HG03280 (cell line): Measurements from ENCODE around the gene NDUFC1.
A peak's percentile ranks its signal among the peaks of the same experiment; 100 is the strongest.
"Not testable (repeated sequence)": the region's sequence is repeated elsewhere in the genome, so short reads cannot be mapped to it uniquely, and the experiment has no call there.

ENCODE experiments used
- ATAC-seq: cut with Tn5 transposase; IDR thresholded peaks from one replicate; pipeline ENCODE4 v1.9.1; 2021; ENCODE audit warnings: mild to moderate bottlenecking, moderate library complexity; ENCODE audit not compliant: unreplicated experiment

The NDUFC1 gene

DNA sequence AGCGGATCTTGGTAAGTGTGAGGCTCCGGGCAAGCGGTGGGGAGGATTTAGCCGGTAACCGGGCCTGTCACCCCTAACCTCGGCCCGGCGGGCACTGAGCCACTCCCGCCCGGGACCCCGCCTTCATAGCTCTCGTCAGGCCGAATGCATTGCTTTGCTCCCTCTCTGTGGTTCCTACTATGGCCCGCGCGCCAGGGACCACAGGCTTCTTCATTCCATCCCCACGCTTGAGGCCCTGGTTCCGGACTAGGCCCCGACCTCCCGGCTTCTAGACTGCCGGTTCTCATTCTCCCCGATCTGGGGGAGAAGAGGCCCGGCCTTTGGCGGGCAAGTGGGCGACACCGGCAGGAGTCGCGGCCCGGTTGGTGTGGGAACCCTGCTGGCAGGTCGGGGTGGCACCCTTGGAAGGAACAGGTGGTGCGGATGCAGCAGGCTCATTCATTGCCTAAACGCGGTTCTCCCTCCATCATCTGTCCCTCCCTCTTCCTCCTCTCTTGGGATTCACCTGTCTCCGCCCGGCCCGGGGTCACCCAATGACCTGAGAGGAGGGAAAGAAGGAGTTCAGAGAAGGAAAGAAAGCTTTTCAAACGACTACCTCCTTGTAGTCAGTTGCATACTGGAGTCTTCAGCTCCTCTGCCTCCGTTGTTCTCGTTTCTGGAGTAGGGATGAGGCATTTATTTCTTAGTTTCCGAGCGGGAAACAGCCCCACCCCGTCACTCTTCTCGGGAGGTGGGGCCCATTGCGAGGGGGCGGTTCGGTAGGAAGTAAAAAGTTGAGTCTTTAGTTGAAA is at the start of gene NDUFC1:
Gene NDUFC1, minus strand, starts transcription at position 657 of the 791 bp plus-strand sequence. CDS start 6,679 bp downstream, outside the sequence.
- ATAC-seq: peak; percentile 39

- ATAC-seq: no peak
Observed at GRCh38 chr4:139337612-139338011, 35.3 kb upstream of the NDUFC1 start.

GRCh38 chr4:139333046-139333445 is 30.8 kb upstream of the NDUFC1 start:
- no peak for ATAC-seq

DNA sequence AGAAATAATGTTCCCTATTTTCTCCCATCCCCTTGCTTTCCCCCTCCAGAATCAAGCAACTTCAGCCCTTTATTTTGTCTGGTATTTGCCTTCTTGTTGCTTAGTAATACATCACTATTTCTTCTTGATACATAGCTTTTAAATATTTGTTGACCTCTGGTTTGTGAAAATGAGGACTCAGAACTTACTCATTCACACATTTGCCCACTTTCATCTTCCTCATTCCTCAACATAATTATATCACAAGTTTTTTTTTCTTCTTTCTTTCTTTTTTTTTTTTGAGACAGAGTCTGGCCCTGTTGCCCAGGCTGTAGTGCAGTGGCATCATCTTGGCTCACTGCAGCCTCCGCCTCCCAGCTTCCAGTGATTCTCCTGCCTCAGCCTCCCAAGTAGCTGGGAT is 28.9 kb upstream of the NDUFC1 start:
- ATAC-seq: no peak

- no peak for ATAC-seq
Observed at GRCh38 chr4:139330283-139330682, 28.0 kb upstream of the NDUFC1 start.

GRCh38 chr4:139329665-139330200 is 27.5 kb upstream of the NDUFC1 start:
- ATAC-seq: no peak

DNA sequence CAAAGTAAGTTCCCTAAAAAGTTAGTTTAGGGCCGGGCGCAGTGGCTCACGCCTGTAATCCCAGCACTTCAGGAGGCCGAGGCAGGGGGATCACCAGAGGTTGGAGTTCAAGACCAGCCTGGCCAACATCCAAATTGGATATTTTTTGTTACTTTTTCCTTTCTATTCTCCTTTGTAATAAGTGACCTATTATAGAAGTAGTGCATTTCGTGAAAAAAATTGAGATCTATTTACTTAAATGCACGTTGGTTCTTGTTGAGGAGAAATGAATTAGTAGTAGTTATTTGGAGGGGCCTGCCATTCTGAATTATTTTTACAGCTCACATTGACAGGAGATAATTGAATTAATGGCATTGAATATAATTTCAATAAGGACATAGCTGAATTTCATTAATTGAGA is 22.3 kb upstream of the NDUFC1 start:
- ATAC-seq: no peak

DNA sequence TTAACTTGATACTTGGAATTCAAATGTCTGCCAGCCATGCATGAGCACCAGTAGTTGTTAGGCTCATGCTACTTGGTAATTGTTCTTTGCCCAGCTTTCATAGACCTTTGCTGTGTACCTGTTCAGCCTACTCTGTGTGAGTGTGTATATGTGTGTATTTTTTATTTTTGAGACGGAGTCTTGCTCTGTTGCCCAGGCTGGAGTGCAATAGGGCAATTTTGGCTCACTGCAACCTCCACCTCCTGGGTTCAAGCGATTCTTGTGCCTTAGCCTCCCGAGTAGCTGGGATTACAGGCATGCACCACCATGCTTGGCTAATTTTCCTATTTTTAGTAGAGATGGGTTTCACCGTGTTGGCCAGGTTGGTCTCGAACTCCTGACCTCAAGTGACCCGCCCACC is 20.3 kb upstream of the NDUFC1 start:
- not testable (repeated sequence) for ATAC-seq

DNA sequence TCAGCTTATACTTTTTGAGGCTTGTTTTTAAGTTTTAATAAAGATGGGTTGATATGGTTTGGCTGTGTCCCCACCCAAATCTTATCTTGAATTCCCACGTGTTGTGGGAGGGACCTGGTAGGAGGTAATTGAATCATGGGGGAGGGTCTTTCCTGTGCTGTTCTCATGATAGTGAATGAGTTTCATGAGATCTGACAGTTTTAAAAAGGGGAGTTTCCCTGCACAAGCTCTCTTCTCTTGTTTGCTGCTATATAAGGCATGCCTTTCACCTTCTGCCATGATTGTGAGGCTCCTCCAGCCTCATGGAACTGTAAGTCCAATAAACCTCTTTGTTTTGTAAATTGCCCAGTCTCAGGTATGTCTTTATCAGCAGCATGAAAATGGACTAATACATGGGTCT is 19.8 kb upstream of the NDUFC1 start:
- not testable (repeated sequence) for ATAC-seq

DNA sequence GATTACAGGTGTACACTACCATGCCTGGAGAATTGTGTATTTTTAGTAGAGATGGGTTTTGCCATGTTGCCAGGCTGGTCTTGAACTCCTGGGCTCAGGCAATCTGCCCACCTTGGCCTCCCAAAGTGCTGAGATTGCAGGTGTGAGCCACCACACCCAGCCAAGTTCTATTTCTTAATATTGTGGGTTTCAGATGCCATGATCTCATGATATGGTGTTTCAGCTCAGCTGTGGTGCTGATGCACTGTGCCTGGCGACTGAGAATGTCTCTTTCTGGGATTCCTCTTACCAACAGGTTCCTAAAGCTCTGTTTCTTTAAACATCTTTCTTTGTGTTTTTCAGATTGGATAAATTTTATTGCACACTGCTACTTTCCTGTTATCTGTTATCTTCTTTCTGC is 17.3 kb upstream of the NDUFC1 start:
- no peak for ATAC-seq

- no peak for ATAC-seq
Observed at GRCh38 chr4:139317635-139318034, 15.4 kb upstream of the NDUFC1 start.

- no peak for ATAC-seq
Observed at GRCh38 chr4:139316733-139317132, 14.5 kb upstream of the NDUFC1 start.

DNA sequence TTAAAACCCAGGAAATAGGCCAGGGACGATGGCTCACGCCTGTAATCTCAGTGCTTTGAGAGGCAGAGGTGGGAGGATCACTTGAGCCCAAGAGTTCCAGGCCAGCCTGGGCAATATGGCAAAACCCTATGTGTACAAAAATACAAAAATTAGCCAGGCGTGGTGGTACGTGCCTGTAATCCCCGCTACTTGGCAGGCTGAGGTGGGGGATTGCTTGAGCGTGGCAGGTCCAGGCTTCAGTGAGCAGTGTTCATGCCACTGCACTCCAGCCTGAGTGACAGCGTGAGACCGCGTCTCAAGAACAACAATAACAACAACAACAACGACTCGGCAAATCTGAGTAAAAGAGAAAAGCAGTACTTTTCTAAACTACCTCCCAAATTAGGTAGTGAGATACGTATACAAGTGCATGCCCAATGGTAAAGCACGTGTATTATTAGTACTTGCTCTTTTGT is 13.0 kb upstream of the NDUFC1 start:
- peak; percentile 82 for ATAC-seq

DNA sequence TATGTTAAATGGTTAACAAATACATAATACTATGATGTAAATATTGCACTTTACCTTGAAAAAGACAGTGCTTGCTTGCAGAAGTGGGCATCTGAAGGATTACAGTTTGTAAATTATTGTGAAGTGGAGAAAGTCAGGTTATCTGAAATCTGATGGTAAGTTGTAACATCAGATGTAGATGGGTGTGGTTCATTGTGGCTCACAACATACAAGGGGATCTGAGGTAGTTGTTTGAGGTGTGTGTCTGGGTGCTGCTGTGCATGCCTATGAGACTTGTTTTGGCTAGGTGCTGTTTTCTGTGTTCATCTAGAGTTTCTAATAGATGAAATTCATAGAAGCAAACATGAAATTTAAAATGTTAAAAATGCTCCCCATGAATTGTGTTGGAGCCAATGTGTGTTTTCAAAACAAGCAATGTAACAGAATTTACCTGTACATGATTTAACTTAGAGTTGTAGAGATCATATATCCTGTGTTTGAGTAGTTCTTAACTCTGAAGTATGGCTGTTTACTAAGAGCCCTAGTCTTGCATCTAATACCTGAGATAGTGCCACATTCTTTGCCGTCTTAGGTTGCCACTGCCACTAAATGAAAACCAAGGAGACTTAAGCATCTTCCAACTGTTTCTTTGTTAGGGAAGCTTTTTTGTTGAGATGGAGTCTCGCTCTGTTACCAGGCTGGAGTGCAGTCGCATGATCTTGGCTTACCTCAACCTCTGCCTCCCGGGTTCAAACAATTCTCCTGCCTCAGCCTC is 11.9 kb upstream of the NDUFC1 start:
- ATAC-seq: no peak

- not testable (repeated sequence) for ATAC-seq
Observed at GRCh38 chr4:139313414-139313813, 11.1 kb upstream of the NDUFC1 start.

GRCh38 chr4:139312552-139313332 is 10.5 kb upstream of the NDUFC1 start:
- no peak for ATAC-seq

- ATAC-seq: no peak
Observed at GRCh38 chr4:139311909-139312308, 9.6 kb upstream of the NDUFC1 start.

DNA sequence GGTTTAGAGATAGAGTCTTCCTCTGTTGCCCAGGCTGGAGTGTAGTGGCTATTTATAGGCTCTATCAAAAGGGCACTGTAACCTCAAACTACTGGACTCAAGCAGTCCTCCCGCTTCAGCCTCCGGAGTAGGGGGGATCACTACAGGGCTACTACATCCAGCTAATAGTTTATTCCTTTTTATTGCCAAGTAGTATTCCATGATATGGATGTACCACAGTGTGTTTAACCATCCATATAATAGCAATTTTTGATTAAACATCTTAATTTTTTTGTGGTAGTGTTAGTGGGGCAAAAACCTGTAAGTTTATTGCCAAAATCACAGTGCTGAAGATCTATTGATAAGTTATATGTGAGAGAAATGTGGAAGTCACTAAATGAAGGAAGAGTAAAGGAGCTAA is 2.6 kb upstream of the NDUFC1 start:
- no peak for ATAC-seq

DNA sequence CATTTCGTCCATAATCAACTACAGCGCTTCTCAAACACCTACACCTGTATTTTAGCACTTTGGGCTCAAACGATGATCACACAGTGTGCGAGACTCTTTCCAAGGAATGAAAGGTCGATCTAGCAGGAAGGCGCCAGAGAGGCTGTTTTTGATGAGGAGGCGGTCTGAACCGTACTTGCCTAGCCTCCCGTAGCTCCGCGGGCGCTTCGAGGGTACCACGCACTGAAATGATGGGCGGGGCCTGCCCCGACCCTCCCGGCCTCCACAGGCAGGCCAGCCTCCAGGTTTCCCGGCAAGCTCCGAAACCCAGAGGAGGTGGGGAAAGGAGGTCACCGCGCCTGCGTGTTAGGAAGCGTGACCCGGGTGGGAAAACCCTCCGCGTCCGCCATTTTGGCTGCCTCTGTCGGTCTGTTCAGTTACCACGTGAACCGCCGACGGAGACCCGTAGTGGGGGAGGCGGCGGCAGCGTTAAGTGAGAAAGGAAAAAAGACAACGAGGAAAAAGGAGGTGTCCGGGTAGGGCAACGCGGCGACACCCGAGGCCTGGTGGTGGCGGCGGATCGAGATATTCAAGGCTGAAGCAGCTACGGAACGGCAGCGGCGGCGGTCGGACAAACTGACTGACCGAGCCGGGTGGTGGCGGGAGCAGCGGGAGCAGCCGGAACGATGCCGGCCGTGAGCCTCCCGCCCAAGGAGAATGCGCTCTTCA is 1.0 kb downstream of the NDUFC1 start, which contains the start of gene NAA15:
Gene NAA15, plus strand, starts transcription at position 393 of the 708 bp plus-strand sequence. Its CDS starts 273 bp downstream, at position 666.
- peak; percentile 81 for ATAC-seq

DNA sequence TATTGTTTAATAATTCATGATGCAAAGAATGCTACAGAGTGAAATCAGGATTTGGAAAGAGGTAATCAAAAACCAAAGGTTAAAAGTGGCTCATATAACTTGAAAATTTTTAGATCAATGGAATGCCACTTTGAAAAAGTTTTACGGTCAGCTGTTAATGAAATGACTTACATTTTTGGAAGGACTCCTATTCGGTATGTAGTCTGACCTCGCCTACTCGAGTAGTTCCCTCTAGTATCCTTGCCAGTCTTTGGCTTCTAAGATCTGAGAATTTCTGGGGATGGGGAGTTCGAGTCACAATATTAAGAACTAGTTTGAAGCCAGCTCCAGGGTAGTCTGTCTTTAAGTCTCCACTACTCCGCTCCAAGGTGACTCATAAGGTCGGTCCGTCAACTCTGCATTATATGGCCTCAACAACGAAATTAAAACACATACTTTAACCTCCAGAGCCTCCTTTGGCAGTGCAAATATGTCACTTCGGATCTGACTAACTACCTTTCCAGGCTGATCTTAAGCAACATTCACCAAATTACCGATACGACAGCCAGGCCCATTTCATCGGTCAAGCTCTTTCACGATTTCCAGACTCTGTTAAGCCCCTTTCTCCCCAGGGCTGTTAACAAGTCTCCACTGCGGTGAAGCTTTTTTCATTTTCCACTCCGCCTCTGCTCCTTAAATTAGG is 1.7 kb downstream of the NDUFC1 start:
- peak; percentile 0 for ATAC-seq
